ENCODE data around the gene TUBGCP3.
"Not testable (repeated sequence)": the region's sequence is repeated elsewhere in the genome, so short reads cannot be mapped to it uniquely, and the experiment has no call there.

The TUBGCP3 gene

DNA sequence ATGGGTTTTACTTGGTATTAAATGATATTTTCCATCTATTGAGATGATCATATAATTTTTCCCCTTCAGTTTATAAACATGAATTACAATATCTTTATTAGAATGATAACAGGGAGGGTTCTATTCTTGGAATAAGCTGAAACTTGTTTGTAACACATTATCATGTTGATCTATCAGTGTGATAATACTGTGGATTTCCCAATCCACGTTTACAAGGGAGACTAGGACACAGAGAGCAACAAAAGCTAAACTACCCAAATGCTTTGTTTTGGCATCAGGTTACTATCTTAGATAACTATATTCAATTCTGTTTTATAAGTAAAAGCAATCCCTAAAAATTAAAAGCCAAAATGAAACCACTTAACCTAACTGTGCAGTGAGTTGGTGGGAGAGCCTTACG is 92.5 kb downstream of the TUBGCP3 start:
- H3F3A ChIP-seq (ENCODE audit: control insufficient read depth, insufficient read depth): no peaks in the 10 kb centered on the region; the same call in 1 of the 2 replicates
- no peaks in the 10 kb centered on the region for H3K27me3 ChIP-seq (ENCODE audit: control insufficient read depth, low read length)
- H3K4me2 ChIP-seq (ENCODE audit: low read length): no peak overlapping the region
- no peaks in the 10 kb centered on the region for H3K9me3 ChIP-seq (ENCODE audit: control insufficient read depth, insufficient read depth, low read length)
- H3K36me3 ChIP-seq (ENCODE audit: control insufficient read depth, low read length): peaks cover 48% of the 10 kb centered on the region
- TF ChIP-seq, protein P1, sequence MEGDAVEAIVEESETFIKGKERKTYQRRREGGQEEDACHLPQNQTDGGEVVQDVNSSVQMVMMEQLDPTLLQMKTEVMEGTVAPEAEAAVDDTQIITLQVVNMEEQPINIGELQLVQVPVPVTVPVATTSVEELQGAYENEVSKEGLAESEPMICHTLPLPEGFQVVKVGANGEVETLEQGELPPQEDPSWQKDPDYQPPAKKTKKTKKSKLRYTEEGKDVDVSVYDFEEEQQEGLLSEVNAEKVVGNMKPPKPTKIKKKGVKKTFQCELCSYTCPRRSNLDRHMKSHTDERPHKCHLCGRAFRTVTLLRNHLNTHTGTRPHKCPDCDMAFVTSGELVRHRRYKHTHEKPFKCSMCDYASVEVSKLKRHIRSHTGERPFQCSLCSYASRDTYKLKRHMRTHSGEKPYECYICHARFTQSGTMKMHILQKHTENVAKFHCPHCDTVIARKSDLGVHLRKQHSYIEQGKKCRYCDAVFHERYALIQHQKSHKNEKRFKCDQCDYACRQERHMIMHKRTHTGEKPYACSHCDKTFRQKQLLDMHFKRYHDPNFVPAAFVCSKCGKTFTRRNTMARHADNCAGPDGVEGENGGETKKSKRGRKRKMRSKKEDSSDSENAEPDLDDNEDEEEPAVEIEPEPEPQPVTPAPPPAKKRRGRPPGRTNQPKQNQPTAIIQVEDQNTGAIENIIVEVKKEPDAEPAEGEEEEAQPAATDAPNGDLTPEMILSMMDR (IDR thresholded peaks at IDR 0.05; ENCODE audit: low read depth, low read length, poor library complexity, severe bottlenecking): no peak
- TF ChIP-seq EZH2phosphoT487 (IDR thresholded peaks at IDR 0.05; ENCODE audit: borderline replicate concordance, low read length): no peak
- H4K20me1 ChIP-seq (ENCODE audit: control insufficient read depth, insufficient read depth, low read depth, low read length): no peaks in the 10 kb centered on the region
- H3K27ac ChIP-seq (ENCODE audit: low read depth, low read length): no peak overlapping the region
- H3K79me2 ChIP-seq (ENCODE audit: control insufficient read depth, low read length): no peaks in the 10 kb centered on the region
- H3K4me3 ChIP-seq (ENCODE audit: low read length): no peak overlapping the region
- no peaks in the 10 kb centered on the region for H3K9me2 ChIP-seq (replicated peaks; ENCODE audit: control insufficient read depth, low read length)
- no peaks in the 10 kb centered on the region for H3K4me1 ChIP-seq (ENCODE audit: control insufficient read depth, low read length)

DNA sequence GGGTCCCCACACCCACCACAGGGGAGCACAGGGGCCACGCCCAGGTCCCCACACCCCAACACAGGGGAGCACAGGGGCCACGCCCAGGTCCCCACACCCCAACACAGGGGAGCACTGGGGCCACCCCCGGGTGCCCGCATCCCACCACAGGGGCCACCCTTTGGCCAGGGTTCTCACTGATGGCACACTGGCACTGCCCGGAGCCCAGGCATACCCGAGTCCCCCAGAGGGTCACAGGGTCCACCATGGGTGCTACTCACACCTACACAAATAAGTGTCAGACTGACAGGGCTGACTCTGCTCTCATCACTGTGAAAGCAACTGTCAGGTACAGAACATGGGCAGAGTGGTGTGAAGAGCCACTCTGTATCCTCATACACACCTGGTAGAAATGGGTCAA is 98.8 kb downstream of the TUBGCP3 start:
- TF ChIP-seq, protein P1 (IDR thresholded peaks at IDR 0.05; ENCODE audit: low read depth, low read length, poor library complexity, severe bottlenecking): no peak
- no peak for TF ChIP-seq EZH2phosphoT487 (IDR thresholded peaks at IDR 0.05; ENCODE audit: borderline replicate concordance, low read length)
- Histone ChIP-seq H3K27me3 (ENCODE audit: control insufficient read depth, low read length) (no peaks in the 10 kb centered on the region), H4K20me1 (ENCODE audit: control insufficient read depth, insufficient read depth, low read depth, low read length) (no peaks in the 10 kb centered on the region), H3K27ac (ENCODE audit: low read depth, low read length) (no peak overlapping the region), H3K4me3 (ENCODE audit: low read length) (no peak overlapping the region), H3F3A (ENCODE audit: control insufficient read depth, insufficient read depth) (no peaks in the 10 kb centered on the region; the same call in 1 of the 2 replicates), H3K4me2 (ENCODE audit: low read length) (no peak overlapping the region), H3K4me1 (ENCODE audit: control insufficient read depth, low read length) (no peaks in the 10 kb centered on the region), H3K9me3 (ENCODE audit: control insufficient read depth, insufficient read depth, low read length) (no peaks in the 10 kb centered on the region), H3K79me2 (ENCODE audit: control insufficient read depth, low read length) (no peaks in the 10 kb centered on the region), H3K9me2 (replicated peaks; ENCODE audit: control insufficient read depth, low read length) (no peaks in the 10 kb centered on the region), H3K36me3 (ENCODE audit: control insufficient read depth, low read length) (peaks cover 25% of the 10 kb centered on the region)

DNA sequence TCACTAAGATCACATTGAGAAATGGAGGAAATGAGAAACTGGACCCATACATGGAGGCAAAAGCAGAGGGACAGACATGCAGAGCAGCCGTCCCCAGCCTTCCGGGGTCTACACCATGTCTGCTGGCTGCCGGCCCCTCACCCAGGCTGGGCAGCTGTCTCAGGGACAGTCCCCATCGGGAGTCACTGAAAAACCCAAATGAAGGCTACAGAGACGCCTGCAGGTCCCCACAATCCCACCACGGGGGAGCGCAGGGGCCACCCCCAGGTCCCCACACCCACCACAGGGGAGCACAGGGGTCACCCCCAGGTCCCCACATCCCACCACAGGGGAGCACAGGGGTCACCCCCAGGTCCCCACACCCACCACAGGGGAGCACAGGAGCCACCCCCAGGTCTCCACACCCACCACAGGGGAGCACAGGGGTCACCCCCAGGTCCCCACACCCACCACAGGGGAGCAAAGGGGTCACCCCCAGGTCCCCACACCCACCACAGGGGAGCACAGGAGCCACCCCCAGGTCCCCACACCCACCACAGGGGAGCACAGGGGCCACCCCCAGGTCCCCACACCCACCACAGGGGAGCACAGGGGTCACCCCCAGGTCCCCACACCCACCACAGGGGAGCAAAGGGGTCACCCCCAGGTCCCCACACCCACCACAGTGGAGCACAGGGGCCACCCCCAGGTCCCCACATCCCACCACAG is 99.5 kb downstream of the TUBGCP3 start:
- not testable (repeated sequence) for H3K4me1 ChIP-seq (ENCODE audit: control insufficient read depth, low read length); H3F3A ChIP-seq (ENCODE audit: control insufficient read depth, insufficient read depth); H3K9me2 ChIP-seq (replicated peaks; ENCODE audit: control insufficient read depth, low read length); H3K79me2 ChIP-seq (ENCODE audit: control insufficient read depth, low read length); H3K27me3 ChIP-seq (ENCODE audit: control insufficient read depth, low read length); H3K4me3 ChIP-seq (ENCODE audit: low read length); H3K27ac ChIP-seq (ENCODE audit: low read depth, low read length); H4K20me1 ChIP-seq (ENCODE audit: control insufficient read depth, insufficient read depth, low read depth, low read length); H3K4me2 ChIP-seq (ENCODE audit: low read length); H3K9me3 ChIP-seq (ENCODE audit: control insufficient read depth, insufficient read depth, low read length)
- H3K36me3 ChIP-seq (ENCODE audit: control insufficient read depth, low read length): peaks cover 25% of the 10 kb centered on the region

DNA sequence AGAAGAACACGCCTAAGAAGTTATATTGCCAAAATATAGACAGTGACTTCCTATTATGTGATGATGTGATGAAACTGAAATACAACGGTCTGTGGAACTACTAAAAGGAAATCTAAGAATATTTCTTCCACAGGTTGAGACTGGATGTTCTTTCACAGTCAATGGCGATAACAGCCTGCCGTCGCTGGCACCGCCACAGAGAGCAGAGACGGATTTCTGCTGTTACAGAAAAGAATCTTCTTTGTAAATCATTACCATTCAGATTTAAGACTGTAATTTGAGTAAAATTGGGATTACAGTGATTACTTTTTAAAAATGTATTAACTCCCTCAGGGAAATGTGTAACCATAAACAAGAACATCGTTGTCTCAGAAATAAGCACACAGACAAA is 100.8 kb downstream of the TUBGCP3 start:
- H3K4me1 ChIP-seq (ENCODE audit: control insufficient read depth, low read length): no peaks in the 10 kb centered on the region
- no peaks in the 10 kb centered on the region for H3K27me3 ChIP-seq (ENCODE audit: control insufficient read depth, low read length)
- H3K79me2 ChIP-seq (ENCODE audit: control insufficient read depth, low read length): no peaks in the 10 kb centered on the region
- H3K4me2 ChIP-seq (ENCODE audit: low read length): no peak overlapping the region
- H3K27ac ChIP-seq (ENCODE audit: low read depth, low read length): no peak overlapping the region
- no peaks in the 10 kb centered on the region for H3K9me3 ChIP-seq (ENCODE audit: control insufficient read depth, insufficient read depth, low read length)
- TF ChIP-seq, protein P1 (IDR thresholded peaks at IDR 0.05; ENCODE audit: low read depth, low read length, poor library complexity, severe bottlenecking): no peak
- TF ChIP-seq EZH2phosphoT487 (IDR thresholded peaks at IDR 0.05; ENCODE audit: borderline replicate concordance, low read length): no peak
- H3K9me2 ChIP-seq (replicated peaks; ENCODE audit: control insufficient read depth, low read length): no peaks in the 10 kb centered on the region
- no peaks in the 10 kb centered on the region; the same call in 1 of the 2 replicates for H3F3A ChIP-seq (ENCODE audit: control insufficient read depth, insufficient read depth)
- H3K4me3 ChIP-seq (ENCODE audit: low read length): no peak overlapping the region
- H4K20me1 ChIP-seq (ENCODE audit: control insufficient read depth, insufficient read depth, low read depth, low read length): no peaks in the 10 kb centered on the region
- peaks cover 25% of the 10 kb centered on the region for H3K36me3 ChIP-seq (ENCODE audit: control insufficient read depth, low read length)

All from DOHH2 (cell line).